Tibial nerve (tissue), 4 donors: ENCODE results near the gene KCMF1. TPM values are rescaled to one million over a fixed set of nuclear protein-coding genes. Genes with fewer than 3 reads are reported as not detected.
A peak's percentile ranks its signal among the peaks of the same experiment; 100 is the strongest.

Source experiments
- DNase-seq, 2 donors: peaks; one replicate each; pipeline ENCODE4 v3.0.0-alpha.2; 2019; ENCODE audit warnings: low spot score in 2 of 2
- H3K27ac ChIP-seq, 4 donors: fragments of 200-600 bp; sonication (generic) in 3 of 4; one replicate each; pipeline ENCODE4 v1.5.1; 2017 to 2019; ENCODE audit warnings: mild to moderate bottlenecking in 1 of 4
- H3K27me3 ChIP-seq, 2 donors: fragments of 200-600 bp; sonication (generic) in 1 of 2; one replicate each; pipeline versions ENCODE4 v1.5.1 to v1.6.0; 2017 to 2019
- H3K36me3 ChIP-seq, 3 donors: fragments of 200-600 bp; sonication (generic); one replicate each; pipeline ENCODE4 v1.5.1; 2018 to 2019
- H3K4me1 ChIP-seq, 4 donors: fragments of 200-600 bp; sonication (generic) in 3 of 4; one replicate each; pipeline ENCODE4 v1.5.1; 2017 to 2019
- H3K4me3 ChIP-seq, 4 donors: fragments of 200-600 bp; sonication (generic) in 3 of 4; one replicate each; pipeline ENCODE4 v1.5.1; 2017 to 2019; ENCODE audit warnings: mild to moderate bottlenecking in 1 of 4, moderate library complexity in 1 of 4
- H3K9me3 ChIP-seq, 4 donors: fragments of 200-600 bp; sonication (generic) in 3 of 4; one replicate each; pipeline ENCODE4 v1.5.1; 2017 to 2019
- CTCF ChIP-seq, 5 experiments: fragments of 200-600 bp in 3 of 5; fragments of 450-650 bp in 2 of 5; sonication (generic) in 3 of 5; IDR thresholded peaks; one replicate each; pipeline ENCODE4 v1.5.1; 2016 to 2019; ENCODE audit warnings: antibody characterized with exemption in 5 of 5, mild to moderate bottlenecking in 3 of 5, moderate library complexity in 2 of 5
- EP300 ChIP-seq, 2 donors: sonication (generic); formaldehyde crosslinking; IDR thresholded peaks; one replicate each; pipeline ENCODE4 v1.6.1; 2017; ENCODE audit warnings: antibody characterized with exemption in 2 of 2, mild to moderate bottlenecking in 1 of 2
- POLR2A ChIP-seq, 2 donors: fragments of 450-650 bp; IDR thresholded peaks; one replicate each; pipeline ENCODE4 v1.6.1; 2017; ENCODE audit warnings: antibody characterized with exemption in 2 of 2, mild to moderate bottlenecking in 2 of 2, moderate library complexity in 2 of 2
- WGBS, 2 donors: methylation state at CpG; one replicate each; pipeline ENCODE4 v1.1.5; 2018; 5-methylcytosine and 5-hydroxymethylcytosine counted together
- total RNA-seq, 4 donors: library from RNA; depleted of rRNA; stranded (reverse); fragments of >200 nt; gene quantifications; one replicate each; pipeline ENCODE4 v1.1.0, GENCODE V29; 2016

KCMF1 gene
- total RNA-seq, 4 donors from 2014 or later, result 22.9 to 35.1 (median 29.7) TPM

DNA sequence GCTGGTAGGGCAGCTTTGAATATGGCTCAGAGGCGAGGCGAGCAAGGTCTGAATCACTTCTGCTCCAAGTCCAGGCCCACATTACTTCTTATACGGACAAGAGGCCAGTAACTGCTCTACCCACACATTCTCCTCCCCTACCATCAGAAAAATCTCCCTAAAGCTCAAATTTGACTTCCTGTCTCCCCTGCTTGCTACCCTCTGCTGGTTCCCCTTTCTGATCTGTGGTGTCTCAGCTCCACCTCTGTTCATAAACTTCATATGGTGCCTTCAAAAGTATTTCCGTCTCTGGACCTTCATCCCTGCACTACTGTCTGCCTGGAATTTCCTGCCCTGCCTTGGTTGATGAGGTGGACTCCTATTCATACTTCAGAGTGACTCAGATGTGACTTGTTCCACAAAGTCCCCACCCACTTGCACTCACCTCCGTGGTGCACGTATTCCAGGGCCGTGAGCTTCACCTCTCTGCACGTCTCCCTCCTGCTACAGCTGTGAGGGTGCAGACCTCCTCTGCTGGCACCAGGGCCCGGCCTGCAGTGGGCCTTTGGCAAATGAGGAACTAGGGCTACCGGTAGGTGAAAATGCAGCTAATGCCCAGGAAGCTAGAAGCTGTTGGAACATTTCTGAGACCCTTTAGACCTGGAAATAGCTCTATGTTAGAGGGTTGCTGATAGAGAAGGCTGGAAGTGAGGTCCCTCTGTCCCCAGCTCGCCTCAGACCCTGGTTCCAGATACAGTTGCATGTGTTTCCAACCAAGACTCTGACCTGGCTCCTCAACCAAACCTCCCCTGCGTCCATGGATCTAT lies 24.6 kb upstream of the KCMF1 start:
- Histone ChIP-seq H3K36me3 (no peaks in the 10 kb centered on the region), H3K27ac (peak overlapping the region in 1 of 4 donors; percentile 70), H3K27me3 (no peaks in the 10 kb centered on the region), H3K4me1 (peaks cover 0 to 3% (median 0%) of the 10 kb centered on the region in 4 donors), H3K9me3 (no peaks in the 10 kb centered on the region), H3K4me3 (no peak overlapping the region)
- no peak for DNase-seq
- WGBS, 2 donors, result 66 to 68% methylated on average over 12 of the region's 12 CpGs
- no peak for TF ChIP-seq POLR2A (IDR thresholded peaks at IDR 0.05)
- TF ChIP-seq EP300 (IDR thresholded peaks at IDR 0.05), result no peak
- no peak for TF ChIP-seq CTCF (IDR thresholded peaks at IDR 0.05)

GRCh38 chr2:84947010-84947593 lies 23.9 kb upstream of the KCMF1 start:
- no peaks in the 10 kb centered on the region for H3K36me3 ChIP-seq
- DNase-seq, result no peak
- TF ChIP-seq CTCF (IDR thresholded peaks at IDR 0.05) (no peak), EP300 (IDR thresholded peaks at IDR 0.05) (no peak), POLR2A (IDR thresholded peaks at IDR 0.05) (no peak)
- WGBS, 2 donors, result 91 to 94% methylated on average over 10 of the region's 10 CpGs
- peak overlapping the region in 1 of 4 donors; percentile 70 for H3K27ac ChIP-seq
- H3K4me1 ChIP-seq, result peaks cover 0 to 3% (median 0%) of the 10 kb centered on the region in 4 donors
- H3K4me3 ChIP-seq, result no peak overlapping the region
- H3K9me3 ChIP-seq, result no peaks in the 10 kb centered on the region
- H3K27me3 ChIP-seq, result no peaks in the 10 kb centered on the region

- Histone ChIP-seq H3K36me3 (no peaks in the 10 kb centered on the region), H3K9me3 (no peaks in the 10 kb centered on the region), H3K27me3 (no peaks in the 10 kb centered on the region), H3K4me3 (no peak overlapping the region), H3K27ac (no peak overlapping the region), H3K4me1 (peaks cover 0 to 14% (median 0%) of the 10 kb centered on the region in 4 donors)
- no peak for DNase-seq
- 62 to 66% methylated on average over 3 of the region's 3 CpGs for WGBS, 2 donors
- TF ChIP-seq EP300 (IDR thresholded peaks at IDR 0.05), result no peak
These were observed 17.4 kb upstream of the KCMF1 start for GRCh38 chr2:84953535-84953934.

DNA sequence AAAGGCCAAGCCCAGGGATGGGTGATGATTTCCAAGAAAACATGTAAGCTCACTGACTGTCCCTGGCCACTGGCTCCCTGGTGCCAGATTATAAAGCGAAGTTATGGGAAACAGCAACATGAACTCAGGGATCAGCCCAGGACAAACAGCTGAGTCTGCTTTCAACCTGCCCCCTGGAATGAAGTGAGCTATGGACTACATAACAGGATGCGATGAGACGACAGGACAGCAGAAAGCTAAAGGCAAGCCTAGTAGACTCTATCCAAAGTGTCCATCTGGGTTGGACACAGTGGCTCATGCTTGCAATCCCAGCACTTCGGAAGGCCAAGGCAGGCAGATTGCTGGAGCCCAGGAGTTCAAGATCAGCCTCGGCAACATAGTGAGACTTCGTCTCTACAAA lies 16.6 kb upstream of the KCMF1 start:
- Histone ChIP-seq H3K9me3 (no peaks in the 10 kb centered on the region), H3K4me3 (no peak overlapping the region), H3K4me1 (peaks cover 0 to 14% (median 0%) of the 10 kb centered on the region in 4 donors), H3K27me3 (no peaks in the 10 kb centered on the region), H3K36me3 (no peaks in the 10 kb centered on the region), H3K27ac (no peak overlapping the region)
- TF ChIP-seq CTCF (IDR thresholded peaks at IDR 0.05), result no peak
- no peak for TF ChIP-seq EP300 (IDR thresholded peaks at IDR 0.05)
- TF ChIP-seq POLR2A (IDR thresholded peaks at IDR 0.05), result no peak
- no peak for DNase-seq
- 90 to 92% methylated on average over 6 of the region's 6 CpGs for WGBS, 2 donors

- H3K27me3 ChIP-seq, result no peaks in the 10 kb centered on the region
- H3K36me3 ChIP-seq, result no peaks in the 10 kb centered on the region
- H3K27ac ChIP-seq, result no peak overlapping the region
- no peak for TF ChIP-seq CTCF (IDR thresholded peaks at IDR 0.05)
- no peak for TF ChIP-seq EP300 (IDR thresholded peaks at IDR 0.05)
- TF ChIP-seq POLR2A (IDR thresholded peaks at IDR 0.05), result no peak
- 94 to 95% methylated on average over 12 of the region's 12 CpGs for WGBS, 2 donors
- no peaks in the 10 kb centered on the region for H3K9me3 ChIP-seq
- no peak for DNase-seq
- H3K4me3 ChIP-seq, result no peak overlapping the region
- H3K4me1 ChIP-seq, result peaks cover 0 to 14% (median 2%) of the 10 kb centered on the region in 4 donors
These were observed 14.3 kb upstream of the KCMF1 start for GRCh38 chr2:84956334-84957297.
